Right lobe of liver (tissue), 4 donors: ENCODE data around the gene SGCE.

Experiments
- POLR2A ChIP-seq: fragments of 450-650 bp; IDR thresholded peaks from one replicate; pipeline ENCODE4 v1.6.1; 2017; ENCODE audit warnings: antibody characterized with exemption, mild to moderate bottlenecking
- TF ChIP-seq, protein P1 (sequence below), 4 donors: fragments of 200-600 bp in 3 of 4; fragments of 450-650 bp in 1 of 4; IDR thresholded peaks; one replicate each; pipeline versions ENCODE4 v1.5.1 to v1.8.0; 2016 to 2022; ENCODE audit warnings: antibody characterized with exemption in 4 of 4, mild to moderate bottlenecking in 2 of 4
- donor health status: DM: no; HTN: no; CAD: no.
- donor health status: DM: no; HTN: no; CAD: no.
- donor health status: DM: no; HTN: yes; CAD: no.

DNA sequence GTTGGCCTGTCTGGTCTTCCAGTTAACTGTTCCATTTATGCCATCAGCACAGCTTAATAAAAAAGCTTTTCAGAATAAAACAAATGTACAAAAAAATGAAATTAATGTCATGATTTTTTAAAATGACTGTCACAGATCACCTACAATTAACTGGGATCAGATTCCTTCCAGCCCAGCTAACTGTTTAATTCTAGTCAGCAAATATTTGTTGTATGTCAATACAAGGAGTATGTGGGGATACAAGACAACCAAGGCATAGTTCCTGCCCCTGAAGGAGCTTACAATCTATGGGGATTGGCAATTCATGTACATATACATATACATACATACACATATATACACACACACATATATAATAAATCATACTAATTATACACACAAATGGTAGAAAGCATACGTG, 16.5 kb downstream of the SGCE start:
- TF ChIP-seq, protein P1, sequence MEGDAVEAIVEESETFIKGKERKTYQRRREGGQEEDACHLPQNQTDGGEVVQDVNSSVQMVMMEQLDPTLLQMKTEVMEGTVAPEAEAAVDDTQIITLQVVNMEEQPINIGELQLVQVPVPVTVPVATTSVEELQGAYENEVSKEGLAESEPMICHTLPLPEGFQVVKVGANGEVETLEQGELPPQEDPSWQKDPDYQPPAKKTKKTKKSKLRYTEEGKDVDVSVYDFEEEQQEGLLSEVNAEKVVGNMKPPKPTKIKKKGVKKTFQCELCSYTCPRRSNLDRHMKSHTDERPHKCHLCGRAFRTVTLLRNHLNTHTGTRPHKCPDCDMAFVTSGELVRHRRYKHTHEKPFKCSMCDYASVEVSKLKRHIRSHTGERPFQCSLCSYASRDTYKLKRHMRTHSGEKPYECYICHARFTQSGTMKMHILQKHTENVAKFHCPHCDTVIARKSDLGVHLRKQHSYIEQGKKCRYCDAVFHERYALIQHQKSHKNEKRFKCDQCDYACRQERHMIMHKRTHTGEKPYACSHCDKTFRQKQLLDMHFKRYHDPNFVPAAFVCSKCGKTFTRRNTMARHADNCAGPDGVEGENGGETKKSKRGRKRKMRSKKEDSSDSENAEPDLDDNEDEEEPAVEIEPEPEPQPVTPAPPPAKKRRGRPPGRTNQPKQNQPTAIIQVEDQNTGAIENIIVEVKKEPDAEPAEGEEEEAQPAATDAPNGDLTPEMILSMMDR (IDR thresholded peaks at IDR 0.05): no peak
- TF ChIP-seq POLR2A: no peak
